Activated naive CD8-positive, alpha-beta T cell treated with anti-CD3 and anti-CD28 coated beads, Interleukin-2, amount 50 U/mL, for 16 hours (primary cell): Measurements from ENCODE around the gene POLR3GL.

ENCODE experiments used
- DNase-seq: peaks from one replicate; pipeline ENCODE4 v3.0.0-alpha.2; 2020; ENCODE audit warnings: low read depth, low spot score

Gene POLR3GL

GRCh38 chr1:145991735-145992412, 27.4 kb downstream of the POLR3GL start:
- no peak for DNase-seq

GRCh38 chr1:145992502-145992936, 28.0 kb downstream of the POLR3GL start:
- no peak for DNase-seq

DNA sequence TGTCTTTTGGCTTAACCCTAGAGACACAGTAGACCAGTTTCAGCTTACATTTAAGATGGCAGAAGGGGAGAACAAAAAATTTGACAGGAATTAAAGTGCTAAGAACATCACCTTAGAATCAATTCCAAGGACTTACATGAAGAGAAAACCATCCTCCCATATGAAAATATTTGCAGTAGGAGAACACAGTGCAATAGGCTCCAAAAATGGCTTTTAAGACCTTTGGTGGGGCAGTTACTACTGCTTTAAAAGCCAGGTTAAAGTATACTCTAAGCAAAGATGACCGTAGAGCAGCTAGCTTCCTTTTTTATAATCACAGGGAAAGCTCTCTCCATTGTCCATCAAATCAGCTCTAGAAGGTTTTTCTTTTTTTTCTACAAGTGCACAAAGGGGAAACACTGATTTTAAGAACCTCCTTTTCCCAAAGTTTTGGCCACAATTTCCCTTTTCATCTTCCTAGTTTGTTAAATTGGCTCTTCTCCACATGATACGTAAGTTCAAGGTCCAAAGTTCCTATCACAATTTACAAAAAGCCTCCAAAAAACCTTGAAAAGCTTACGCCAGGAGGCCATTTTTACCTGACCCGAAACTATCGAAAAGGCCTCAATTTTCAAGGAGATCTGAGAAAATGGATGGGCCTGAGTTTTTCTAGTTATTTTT, 28.6 kb downstream of the POLR3GL start:
- no peak for DNase-seq

GRCh38 chr1:145993618-145994390, 29.3 kb downstream of the POLR3GL start:
- no peak for DNase-seq

DNA sequence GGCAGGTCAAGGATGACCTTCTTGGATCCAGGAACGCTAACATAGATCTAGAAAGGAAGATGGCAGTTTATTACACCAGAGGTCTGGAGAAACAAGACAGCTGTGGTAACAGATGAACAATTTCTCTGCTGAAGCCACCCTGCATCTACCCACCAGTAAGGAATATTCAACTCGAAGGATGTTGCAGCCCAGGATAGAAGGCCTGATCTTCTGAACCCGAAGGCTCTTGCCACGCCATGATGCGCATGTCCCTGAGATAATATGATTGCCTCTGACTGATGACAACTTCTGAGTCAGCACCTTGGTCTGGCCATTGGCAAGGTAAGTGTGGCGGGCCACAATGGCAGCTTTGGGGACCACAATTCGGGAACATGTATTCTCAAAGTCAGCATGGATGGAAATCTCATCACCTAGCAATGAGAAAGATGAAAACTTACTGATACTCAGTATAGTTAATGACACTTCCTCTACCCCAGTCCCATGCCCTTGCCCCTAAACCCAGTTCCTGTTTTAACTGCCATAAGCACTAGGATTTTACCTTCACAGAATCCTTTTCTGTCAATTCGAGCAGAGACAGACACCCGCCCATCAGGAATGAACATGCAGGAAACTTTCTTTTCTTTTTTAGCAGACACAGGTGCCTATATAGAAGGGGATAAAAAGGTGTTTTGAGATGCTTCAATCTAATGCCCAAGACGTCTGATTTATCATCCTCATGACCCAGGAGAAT, 30.1 kb downstream of the POLR3GL start:
- DNase-seq, result no peak

DNA sequence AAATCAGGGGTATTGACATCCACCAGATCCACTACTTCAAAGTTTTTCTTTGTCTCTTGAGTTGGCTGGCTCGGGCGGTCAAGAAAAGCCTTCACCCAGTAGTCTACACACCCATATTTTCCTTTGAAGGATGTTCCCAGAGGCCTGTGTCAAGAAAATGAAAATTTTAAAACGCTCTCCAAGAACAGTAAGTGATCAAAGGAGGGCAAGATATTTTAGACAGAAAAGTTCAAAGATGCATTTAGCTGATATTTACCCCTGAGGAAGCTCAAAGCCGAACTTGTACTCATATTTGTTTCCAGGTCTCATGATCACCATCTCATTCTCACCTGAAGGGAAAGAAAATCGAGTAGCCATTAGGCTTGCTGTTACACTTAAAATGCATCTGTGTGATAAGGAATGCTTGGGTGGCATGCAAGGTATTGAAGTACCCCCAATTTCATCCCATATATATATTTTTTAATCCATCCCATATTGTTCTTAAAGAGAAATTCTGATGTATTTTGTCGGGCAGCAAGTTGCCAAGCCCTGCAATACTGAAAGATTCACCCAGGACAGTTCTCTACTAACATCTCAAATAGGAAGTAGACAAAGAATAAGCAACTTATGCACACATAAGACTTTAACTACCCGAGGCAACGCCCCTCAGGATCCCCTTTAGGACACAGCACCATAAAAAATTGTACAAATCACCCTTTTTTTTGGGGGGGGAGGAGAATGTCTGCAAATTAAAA, 30.8 kb downstream of the POLR3GL start:
- DNase-seq, result no peak

DNA sequence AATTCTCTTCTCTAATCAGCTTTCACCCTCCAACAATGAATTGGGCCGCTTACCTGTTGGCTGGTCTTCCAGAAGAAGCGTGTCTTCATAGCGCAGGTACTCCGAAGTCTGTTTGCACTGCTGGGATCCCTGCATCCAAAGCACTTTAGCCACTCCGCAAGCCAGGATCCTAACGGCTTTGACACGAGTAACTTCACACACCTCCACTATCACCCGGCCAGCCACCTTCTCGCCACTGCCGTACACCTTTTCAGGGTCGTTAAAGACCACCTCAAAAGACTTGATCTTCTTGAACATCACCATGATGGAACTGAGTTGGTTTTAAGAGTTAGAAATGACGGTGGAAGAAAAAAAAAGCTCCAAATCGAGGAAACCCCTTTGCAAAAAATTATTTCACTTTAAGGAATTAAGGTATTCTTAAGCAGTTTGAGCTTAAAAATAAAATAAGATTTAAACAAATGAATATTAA, 31.5 kb downstream of the POLR3GL start:
- no peak for DNase-seq

DNA sequence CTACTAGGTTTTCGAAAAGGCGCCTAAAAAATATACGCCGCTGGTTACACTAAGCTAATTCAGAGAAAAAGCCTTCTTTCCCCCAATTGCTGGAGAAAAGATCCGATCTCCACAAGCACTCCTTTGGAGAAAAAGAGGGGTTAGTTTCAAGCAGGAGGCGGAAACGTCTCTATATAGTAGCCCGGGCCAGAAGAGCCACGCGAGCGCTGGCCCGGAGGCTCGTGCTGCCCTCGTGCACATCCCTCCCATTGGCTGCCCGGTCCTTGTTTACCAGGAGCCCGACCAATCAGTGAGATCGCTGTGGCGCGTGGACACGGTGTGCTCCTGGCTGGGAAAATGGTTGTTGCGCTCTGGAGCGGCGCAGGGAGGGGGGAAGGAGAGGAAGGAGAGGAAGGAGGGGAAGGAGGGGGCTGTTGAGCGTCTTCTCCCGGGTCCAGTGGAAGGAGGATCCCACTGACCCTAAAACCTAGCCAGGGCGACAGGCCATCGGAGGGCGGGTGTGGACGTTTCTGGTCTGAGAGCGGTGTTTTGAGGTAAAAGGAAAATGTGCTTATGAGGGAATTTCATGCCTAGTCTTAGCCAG, 32.0 kb downstream of the POLR3GL start, which contains the start of gene TXNIP:
Gene TXNIP, minus strand, starts transcription at position 147 of the 583 bp plus-strand sequence. CDS start 313 bp downstream, outside the sequence.
- DNase-seq, result peak; percentile 83

- no peak for DNase-seq
Measured at GRCh38 chr1:145997016-145997717, 32.7 kb downstream of the POLR3GL start.

DNA sequence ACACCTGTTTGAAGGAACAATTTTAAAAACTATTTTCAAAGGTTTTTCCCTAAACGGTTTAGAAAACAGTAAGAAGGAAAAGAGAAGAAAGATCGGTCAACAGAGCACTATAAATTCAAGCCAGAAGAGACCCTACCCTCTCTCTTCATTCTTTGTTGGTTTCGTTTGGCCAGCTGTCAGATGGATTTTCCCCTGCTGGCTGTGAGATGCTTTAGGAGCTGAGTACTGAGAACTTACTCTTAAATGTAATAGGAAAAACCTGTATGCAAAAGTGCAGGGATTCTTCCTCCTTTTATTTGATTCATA, 33.2 kb downstream of the POLR3GL start:
- no peak for DNase-seq

GRCh38 chr1:145999321-146000024, 35.0 kb downstream of the POLR3GL start:
- DNase-seq, result no peak

DNA sequence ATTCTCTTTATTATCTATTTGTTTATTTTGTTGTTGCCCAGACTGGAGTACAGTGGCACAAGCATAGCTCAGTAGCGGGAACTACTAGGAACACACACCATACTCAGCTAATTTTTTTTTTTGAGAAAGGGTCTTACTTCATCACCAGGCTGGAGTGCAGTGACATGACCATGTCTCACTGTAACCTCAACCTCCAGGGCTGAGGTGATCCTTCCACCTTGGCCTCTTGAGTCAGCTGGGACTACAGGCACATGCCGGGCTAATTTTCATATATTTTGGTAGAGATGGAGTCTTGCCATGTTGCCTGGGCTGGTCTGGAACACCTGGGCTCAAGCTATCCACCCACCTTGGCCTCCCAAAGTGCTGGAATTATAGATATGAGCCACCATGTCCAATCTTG, 37.2 kb downstream of the POLR3GL start:
- no peak for DNase-seq

DNA sequence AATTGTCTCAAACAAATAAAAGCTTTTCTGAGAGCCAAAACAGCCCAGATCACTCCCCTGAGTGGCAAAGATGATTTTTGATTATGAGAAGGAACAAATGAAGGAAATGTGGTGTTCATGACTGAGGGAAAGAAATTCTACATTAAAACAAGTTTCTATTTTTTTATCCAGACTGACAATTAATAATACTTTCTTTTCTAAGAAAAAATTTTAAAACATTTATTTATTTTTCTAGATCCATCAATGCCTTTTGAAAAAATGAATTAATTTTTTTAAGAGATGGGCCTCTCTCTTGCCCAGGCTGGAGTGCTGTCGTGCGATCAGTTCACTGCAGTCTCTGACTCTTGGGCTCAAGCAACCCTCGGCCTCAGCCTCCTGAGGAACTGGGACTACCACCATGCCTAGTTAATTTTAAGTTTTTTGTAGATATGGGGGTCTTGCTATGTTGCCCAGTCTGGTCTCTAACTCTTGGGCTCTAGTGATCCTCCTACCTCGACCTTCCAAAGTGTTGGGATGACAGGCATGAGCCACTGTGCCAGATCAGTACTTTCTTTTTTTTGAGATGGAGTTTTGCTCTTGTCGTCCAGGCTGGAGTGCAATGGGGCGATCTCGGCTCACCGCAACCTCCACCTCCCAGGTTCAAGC, 43.1 kb downstream of the POLR3GL start:
- no peak for DNase-seq

DNA sequence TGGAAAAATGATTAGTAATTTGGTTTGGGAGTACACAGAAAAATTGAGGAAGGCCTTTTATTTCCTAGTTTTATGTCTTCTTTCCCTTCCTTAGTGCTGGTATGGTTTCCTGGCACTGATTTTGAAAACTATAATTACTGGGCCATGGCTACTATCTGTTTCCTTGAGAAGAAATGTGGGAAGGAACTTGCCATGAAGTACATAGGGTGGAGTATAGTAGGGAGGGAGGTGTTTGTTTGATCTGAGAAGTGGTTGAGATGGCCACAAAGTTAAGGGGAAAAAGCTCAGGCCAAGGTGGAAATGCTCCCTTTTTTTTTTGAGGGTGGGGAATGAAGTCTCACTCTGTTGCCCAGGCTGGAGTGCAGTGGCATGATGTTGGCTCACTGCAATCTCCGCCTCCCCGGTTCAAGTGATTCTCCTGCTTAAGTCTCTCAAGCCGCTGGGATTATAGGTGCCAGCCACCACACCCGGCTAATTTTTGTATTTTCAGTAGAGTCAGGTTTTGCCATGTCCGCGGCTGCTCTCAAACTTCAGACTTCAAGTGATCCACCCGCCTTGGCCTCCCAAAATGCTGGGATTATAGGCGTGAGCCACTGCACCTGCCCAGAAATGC, 45.7 kb downstream of the POLR3GL start:
- DNase-seq, result no peak

GRCh38 chr1:146012703-146013558, 48.4 kb downstream of the POLR3GL start:
- peak; percentile 22 for DNase-seq

- DNase-seq, result no peak
Measured at GRCh38 chr1:146013559-146013922, 49.1 kb downstream of the POLR3GL start.

DNA sequence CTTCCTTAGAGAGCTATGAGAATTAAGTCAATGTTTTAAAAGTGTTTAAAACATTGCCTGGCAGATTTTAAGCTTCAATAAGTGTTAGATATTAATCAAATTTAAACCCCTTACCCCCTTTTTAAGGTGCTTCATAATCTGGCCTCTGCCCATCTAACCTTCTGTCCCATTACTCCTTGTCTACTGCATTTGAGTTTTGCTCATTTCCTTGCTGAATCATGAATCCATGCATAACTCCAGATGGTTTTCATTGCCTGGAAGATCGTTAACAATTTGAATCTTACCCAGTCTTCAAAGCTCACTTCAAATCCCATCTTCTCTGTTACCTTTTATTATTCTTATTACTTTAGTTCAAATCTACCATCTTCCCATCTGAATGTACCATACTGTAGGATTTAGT, 52.4 kb downstream of the POLR3GL start:
- no peak for DNase-seq
